ENCODE measurements around the gene COQ4. TPM values are rescaled to one million over a fixed set of nuclear protein-coding genes. Genes with fewer than 3 reads are reported as not detected.

COQ4 gene
- total and polyA plus RNA-seq, 2 of the 8 experiments (the other 6 are each of a cell fraction or from before 2014, with no cell fraction given), result 32.3 to 58.8 TPM

DNA sequence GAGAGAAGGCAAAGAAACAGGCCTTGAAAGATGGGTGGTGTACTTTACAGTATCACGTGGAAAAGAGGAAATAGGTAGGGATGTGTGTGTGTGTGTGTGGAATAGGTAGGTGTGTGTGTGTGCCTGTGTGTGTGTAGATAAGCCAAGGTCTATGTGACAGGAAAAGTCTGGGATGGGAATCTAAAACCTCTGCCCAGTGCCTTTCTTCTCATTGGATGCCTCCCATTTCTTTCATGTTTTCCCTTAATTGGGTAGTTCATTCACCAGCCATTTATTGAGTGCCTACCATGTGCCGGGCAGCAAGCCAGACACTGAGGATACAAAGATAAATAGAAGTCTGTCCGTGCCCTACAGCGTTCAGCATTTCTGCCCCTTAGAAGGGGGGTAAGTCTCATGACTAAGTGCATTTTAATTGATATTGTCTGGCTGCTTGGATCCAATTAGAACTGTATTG is 49.6 kb downstream of the COQ4 start (continued):
- TF ChIP-seq, protein P1, sequence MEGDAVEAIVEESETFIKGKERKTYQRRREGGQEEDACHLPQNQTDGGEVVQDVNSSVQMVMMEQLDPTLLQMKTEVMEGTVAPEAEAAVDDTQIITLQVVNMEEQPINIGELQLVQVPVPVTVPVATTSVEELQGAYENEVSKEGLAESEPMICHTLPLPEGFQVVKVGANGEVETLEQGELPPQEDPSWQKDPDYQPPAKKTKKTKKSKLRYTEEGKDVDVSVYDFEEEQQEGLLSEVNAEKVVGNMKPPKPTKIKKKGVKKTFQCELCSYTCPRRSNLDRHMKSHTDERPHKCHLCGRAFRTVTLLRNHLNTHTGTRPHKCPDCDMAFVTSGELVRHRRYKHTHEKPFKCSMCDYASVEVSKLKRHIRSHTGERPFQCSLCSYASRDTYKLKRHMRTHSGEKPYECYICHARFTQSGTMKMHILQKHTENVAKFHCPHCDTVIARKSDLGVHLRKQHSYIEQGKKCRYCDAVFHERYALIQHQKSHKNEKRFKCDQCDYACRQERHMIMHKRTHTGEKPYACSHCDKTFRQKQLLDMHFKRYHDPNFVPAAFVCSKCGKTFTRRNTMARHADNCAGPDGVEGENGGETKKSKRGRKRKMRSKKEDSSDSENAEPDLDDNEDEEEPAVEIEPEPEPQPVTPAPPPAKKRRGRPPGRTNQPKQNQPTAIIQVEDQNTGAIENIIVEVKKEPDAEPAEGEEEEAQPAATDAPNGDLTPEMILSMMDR (IDR thresholded peaks at IDR 0.05; ENCODE audit: control extremely low read depth in 1 of 3, insufficient read depth in 1 of 3, low read depth in 1 of 3, low read length in 3 of 3), result no peak
- TF ChIP-seq SUZ12 (IDR thresholded peaks at IDR 0.05; ENCODE audit: low read length) (no peak), KDM5A (IDR thresholded peaks at IDR 0.05; ENCODE audit: low read length) (no peak), BACH1 (IDR thresholded peaks at IDR 0.05; ENCODE audit: low read length) (no peak), EGR1 (IDR thresholded peaks at IDR 0.05; ENCODE audit: borderline replicate concordance, low read depth, low read length) (no peak), TCF12 (IDR thresholded peaks at IDR 0.05; ENCODE audit: low read depth, low read length) (no peak), RNF2 (IDR thresholded peaks at IDR 0.05; ENCODE audit: borderline replicate concordance, low read depth, low read length, missing control alignments, poor library complexity, severe bottlenecking) (no peak)
- TF ChIP-seq, protein P2, sequence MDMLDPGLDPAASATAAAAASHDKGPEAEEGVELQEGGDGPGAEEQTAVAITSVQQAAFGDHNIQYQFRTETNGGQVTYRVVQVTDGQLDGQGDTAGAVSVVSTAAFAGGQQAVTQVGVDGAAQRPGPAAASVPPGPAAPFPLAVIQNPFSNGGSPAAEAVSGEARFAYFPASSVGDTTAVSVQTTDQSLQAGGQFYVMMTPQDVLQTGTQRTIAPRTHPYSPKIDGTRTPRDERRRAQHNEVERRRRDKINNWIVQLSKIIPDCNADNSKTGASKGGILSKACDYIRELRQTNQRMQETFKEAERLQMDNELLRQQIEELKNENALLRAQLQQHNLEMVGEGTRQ (IDR thresholded peaks at IDR 0.05; ENCODE audit: low read length), result no peak
